Measurements from ENCODE around the gene PSG5.
"Not testable (repeated sequence)": the region's sequence is repeated elsewhere in the genome, so short reads cannot be mapped to it uniquely, and the experiment has no call there.

The PSG5 gene

GRCh38 chr19:43181869-43182771 lies 4.2 kb downstream of the PSG5 start:
- DNase-seq (ENCODE audit: low spot score), result not testable (repeated sequence)

GRCh38 chr19:43179569-43180147 lies 6.7 kb downstream of the PSG5 start:
- not testable (repeated sequence) for DNase-seq (ENCODE audit: low spot score)

GRCh38 chr19:43178577-43178976 lies 7.8 kb downstream of the PSG5 start:
- DNase-seq (ENCODE audit: low spot score), result not testable (repeated sequence)

- DNase-seq (ENCODE audit: low spot score), result not testable (repeated sequence)
Measured at GRCh38 chr19:43165906-43166305, 20.4 kb downstream of the PSG5 start.

- DNase-seq (ENCODE audit: low spot score), result not testable (repeated sequence)
Measured at GRCh38 chr19:43163135-43163534, 23.2 kb downstream of the PSG5 start.

- not testable (repeated sequence) for DNase-seq (ENCODE audit: low spot score)
Measured at GRCh38 chr19:43162261-43162660, 24.1 kb downstream of the PSG5 start.

GRCh38 chr19:43152214-43152613 lies 34.1 kb downstream of the PSG5 start:
- DNase-seq (ENCODE audit: low spot score), result no peak

- DNase-seq (ENCODE audit: low spot score), result not testable (repeated sequence)
Measured at GRCh38 chr19:43149788-43150187, 36.5 kb downstream of the PSG5 start.

GRCh38 chr19:43148233-43148632 lies 38.1 kb downstream of the PSG5 start:
- no peak for DNase-seq (ENCODE audit: low spot score)

- DNase-seq (ENCODE audit: low spot score), result not testable (repeated sequence)
Measured at GRCh38 chr19:43141763-43142162, 44.6 kb downstream of the PSG5 start.

GRCh38 chr19:43132696-43133095 lies 53.6 kb downstream of the PSG5 start:
- no peak for DNase-seq (ENCODE audit: low spot score)

GRCh38 chr19:43131281-43131842 lies 55.0 kb downstream of the PSG5 start:
- not testable (repeated sequence) for DNase-seq (ENCODE audit: low spot score)

- not testable (repeated sequence) for DNase-seq (ENCODE audit: low spot score)
Measured at GRCh38 chr19:43129197-43129596, 57.1 kb downstream of the PSG5 start.

GRCh38 chr19:43127336-43127735 lies 59.0 kb downstream of the PSG5 start:
- not testable (repeated sequence) for DNase-seq (ENCODE audit: low spot score)

- no peak for DNase-seq (ENCODE audit: low spot score)
Measured at GRCh38 chr19:43126720-43127119, 59.6 kb downstream of the PSG5 start.

GRCh38 chr19:43124360-43124759 lies 62.0 kb downstream of the PSG5 start:
- DNase-seq (ENCODE audit: low spot score), result peak; percentile 10

- not testable (repeated sequence) for DNase-seq (ENCODE audit: low spot score)
Measured at GRCh38 chr19:43120433-43121026, 65.8 kb downstream of the PSG5 start.

- not testable (repeated sequence) for DNase-seq (ENCODE audit: low spot score)
Measured at GRCh38 chr19:43119526-43119925, 66.8 kb downstream of the PSG5 start.

All from NAMALWA (cell line).